Measurements from ENCODE around the gene RMND5B. TPM values are rescaled to one million over a fixed set of nuclear protein-coding genes. Genes with fewer than 3 reads are reported as not detected.
A peak's percentile ranks its signal among the peaks of the same experiment; 100 is the strongest.

RMND5B gene
- polyA plus RNA-seq, 1 of the 3 experiments (the other 2 are of a cell fraction): 42.8 TPM

GRCh38 chr5:178116143-178116885, 14.5 kb upstream of the RMND5B start:
- H3K79me2 ChIP-seq (ENCODE audit: insufficient read depth): no peaks in the 10 kb centered on the region
- CTCF ChIA-PET: interaction anchor here (0.9 to 5.5 kb wide), 3 partner anchors 9 to 40 kb away, joined by 3 to 21 read pairs (median 3); no protein-coding TSS in a partner anchor
- no peak overlapping the region for H3K4me3 ChIP-seq (ENCODE audit: low read depth in 2 of 2, low read length in 1 of 2)
- no peak overlapping the region for H3K4me2 ChIP-seq
- no peak overlapping the region for H2AFZ ChIP-seq (ENCODE audit: low read depth)
- WGBS (ENCODE audit: low lambda C conversion rate): 63% methylated on average over 13 of the region's 22 CpGs
- no peaks in the 10 kb centered on the region for H3K9me3 ChIP-seq
- H3K36me3 ChIP-seq (replicated peaks in 1 of 2; ENCODE audit: control insufficient read depth in 1 of 2, insufficient read depth in 2 of 2, low read length in 1 of 2): no peaks in the 10 kb centered on the region
- TF ChIP-seq POLR2AphosphoS5 (IDR thresholded peaks at IDR 0.05; ENCODE audit: low read depth, low read length) (no peak), RCOR1 (IDR thresholded peaks at IDR 0.05; ENCODE audit: low read length) (no peak), ELF1 (IDR thresholded peaks at IDR 0.05) (no peak), USF2 (IDR thresholded peaks at IDR 0.05; ENCODE audit: borderline replicate concordance, low read depth, low read length) (no peak), MEF2A (IDR thresholded peaks at IDR 0.05; ENCODE audit: borderline replicate concordance, low read depth) (no peak), MXI1 (IDR thresholded peaks at IDR 0.05; ENCODE audit: low read depth, low read length) (no peak), TCF12 (IDR thresholded peaks at IDR 0.05) (no peak), JUND (IDR thresholded peaks at IDR 0.05) (no peak), RAD21 (IDR thresholded peaks at IDR 0.05; ENCODE audit: low read length) (no peak), PBX3 (IDR thresholded peaks at IDR 0.05) (no peak)
- TF ChIP-seq, protein P1, sequence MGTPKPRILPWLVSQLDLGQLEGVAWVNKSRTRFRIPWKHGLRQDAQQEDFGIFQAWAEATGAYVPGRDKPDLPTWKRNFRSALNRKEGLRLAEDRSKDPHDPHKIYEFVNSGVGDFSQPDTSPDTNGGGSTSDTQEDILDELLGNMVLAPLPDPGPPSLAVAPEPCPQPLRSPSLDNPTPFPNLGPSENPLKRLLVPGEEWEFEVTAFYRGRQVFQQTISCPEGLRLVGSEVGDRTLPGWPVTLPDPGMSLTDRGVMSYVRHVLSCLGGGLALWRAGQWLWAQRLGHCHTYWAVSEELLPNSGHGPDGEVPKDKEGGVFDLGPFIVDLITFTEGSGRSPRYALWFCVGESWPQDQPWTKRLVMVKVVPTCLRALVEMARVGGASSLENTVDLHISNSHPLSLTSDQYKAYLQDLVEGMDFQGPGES (IDR thresholded peaks at IDR 0.05; ENCODE audit: low read depth, low read length): no peak
- no peaks in the 10 kb centered on the region for H3K9me2 ChIP-seq
- no peak overlapping the region for H3K27ac ChIP-seq (ENCODE audit: low read depth in 2 of 2, low read length in 1 of 2)
- POLR2A ChIA-PET: no interaction called here
- no peak overlapping the region for H3K9ac ChIP-seq
- peaks cover 0 to 20% of the 10 kb centered on the region in 2 experiments; a peak in 1 of 4 replicates for H3K4me1 ChIP-seq (ENCODE audit: control insufficient read depth in 1 of 2, insufficient read depth in 2 of 2, low read depth in 1 of 2, low read length in 1 of 2)
- DNase-seq: peak; percentile 44
- no peaks in the 10 kb centered on the region; the same call in 1 of the 2 replicates for H3K27me3 ChIP-seq (ENCODE audit: insufficient read depth)
- no peaks in the 10 kb centered on the region for H3F3A ChIP-seq (replicated peaks; ENCODE audit: insufficient read depth)
- no peaks in the 10 kb centered on the region for H4K20me1 ChIP-seq (ENCODE audit: insufficient read depth)

DNA sequence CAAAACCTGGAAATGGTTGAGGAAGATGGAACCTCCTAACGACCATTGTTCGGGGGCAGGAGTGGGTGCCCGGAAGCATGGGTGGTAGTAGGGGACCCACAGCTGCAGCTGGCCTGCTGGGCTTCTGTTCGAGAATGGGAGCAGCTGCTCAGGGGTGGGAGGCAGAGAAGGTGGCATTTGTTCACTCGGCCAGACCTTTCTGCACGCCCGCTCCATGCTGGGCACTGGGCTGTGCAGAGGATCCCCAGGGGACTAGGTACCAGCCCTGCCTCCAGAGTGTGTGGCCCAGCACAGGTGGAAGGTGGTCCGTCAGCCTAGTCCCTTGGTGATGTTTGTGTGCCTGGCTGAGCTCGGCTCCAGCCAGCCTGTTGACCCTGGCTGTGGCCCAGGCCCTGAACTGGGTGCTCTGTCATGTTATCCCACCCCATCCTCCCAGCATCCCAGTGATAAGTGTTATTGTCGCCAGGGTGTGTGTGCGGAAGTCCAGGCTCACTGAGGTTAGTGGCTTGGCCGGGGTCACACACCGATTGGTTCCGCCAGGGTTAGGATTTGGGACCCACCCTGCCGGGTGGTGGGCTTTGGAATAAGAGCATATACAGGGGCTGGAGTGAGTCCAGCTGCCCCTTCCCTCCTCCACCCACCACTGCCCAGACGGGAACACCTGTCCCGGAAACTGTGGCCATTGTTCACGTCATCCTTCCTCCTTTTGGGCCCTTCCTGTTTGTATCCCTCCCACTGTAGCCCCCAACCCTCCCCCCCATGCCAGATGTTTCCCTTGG, 12.7 kb upstream of the RMND5B start:
- no peak overlapping the region for H3K4me3 ChIP-seq (ENCODE audit: low read depth in 2 of 2, low read length in 1 of 2)
- POLR2A ChIA-PET: no interaction called here
- WGBS (ENCODE audit: low lambda C conversion rate): 78% methylated on average over 12 of the region's 18 CpGs
- CTCF ChIA-PET: interaction anchor here (0.6 to 9.4 kb wide), 5 partner anchors 19 to 82 kb away, joined by 3 to 116 read pairs (median 3); no protein-coding TSS in a partner anchor
- H3K9me3 ChIP-seq: no peaks in the 10 kb centered on the region
- H3K27ac ChIP-seq (ENCODE audit: low read depth in 2 of 2, low read length in 1 of 2): no peak overlapping the region
- no peak for DNase-seq
- no peaks in the 10 kb centered on the region for H3F3A ChIP-seq (replicated peaks; ENCODE audit: insufficient read depth)
- H3K36me3 ChIP-seq (replicated peaks in 1 of 2; ENCODE audit: control insufficient read depth in 1 of 2, insufficient read depth in 2 of 2, low read length in 1 of 2): no peaks in the 10 kb centered on the region
- H2AFZ ChIP-seq (ENCODE audit: low read depth): no peak overlapping the region
- H3K79me2 ChIP-seq (ENCODE audit: insufficient read depth): no peaks in the 10 kb centered on the region
- no peaks in the 10 kb centered on the region; the same call in 1 of the 2 replicates for H3K27me3 ChIP-seq (ENCODE audit: insufficient read depth)
- H3K4me1 ChIP-seq (ENCODE audit: control insufficient read depth in 1 of 2, insufficient read depth in 2 of 2, low read depth in 1 of 2, low read length in 1 of 2): peaks cover 0 to 29% of the 10 kb centered on the region in 2 experiments; a peak in 1 of 4 replicates
- no peak overlapping the region for H3K9ac ChIP-seq
- no peak overlapping the region for H3K4me2 ChIP-seq
- no peaks in the 10 kb centered on the region for H3K9me2 ChIP-seq
- TF ChIP-seq ZBTB33 (IDR thresholded peaks at IDR 0.05; ENCODE audit: borderline replicate concordance, low read depth) (no peak), MEF2A (IDR thresholded peaks at IDR 0.05; ENCODE audit: borderline replicate concordance, low read depth) (no peak), RAD21 (IDR thresholded peaks at IDR 0.05; ENCODE audit: low read length) (no peak), CHD2 (IDR thresholded peaks at IDR 0.05; ENCODE audit: low read length, partially characterized antibody) (no peak), POLR2AphosphoS5 (IDR thresholded peaks at IDR 0.05; ENCODE audit: low read depth, low read length) (no peak), FOXJ3 (CRISPR knock-in tag; IDR thresholded peaks at IDR 0.05) (no peak), GABPA (IDR thresholded peaks at IDR 0.05; ENCODE audit: low read depth) (no peak)
- H4K20me1 ChIP-seq (ENCODE audit: insufficient read depth): no peaks in the 10 kb centered on the region
